IMR-90 (cell line): ENCODE results near the gene PPP1R9B.

ENCODE experiments used
- BHLHE40 ChIP-seq: fragments of 150-350 bp; IDR thresholded peaks from 2 replicates; pipeline ENCODE4 v1.6.1; 2016; ENCODE audit warnings: mild to moderate bottlenecking, low read depth, low read length
- CEBPB ChIP-seq: IDR thresholded peaks from 2 replicates; pipeline ENCODE4 v1.6.1; 2012; ENCODE audit warnings: low read depth, low read length, improper control_type of control experiment
- MAFK ChIP-seq: IDR thresholded peaks from 2 replicates; pipeline ENCODE4 v1.6.1; 2012; ENCODE audit warnings: low read depth, low read length, improper control_type of control experiment
- MXI1 ChIP-seq: IDR thresholded peaks from 2 replicates; pipeline ENCODE4 v1.6.1; 2012; ENCODE audit warnings: low read depth, mild to moderate bottlenecking, low read length, moderate library complexity, borderline replicate concordance
- POLR2A ChIP-seq: IDR thresholded peaks from 2 replicates; pipeline ENCODE4 v1.6.1; 2012; ENCODE audit warnings: mild to moderate bottlenecking, low read depth, low read length
- RAD21 ChIP-seq: IDR thresholded peaks from 2 replicates; pipeline ENCODE4 v1.6.1; 2012; ENCODE audit warnings: low read length, improper control_type of control experiment
- RCOR1 ChIP-seq: IDR thresholded peaks from 2 replicates; pipeline ENCODE4 v1.6.1; 2012; ENCODE audit warnings: mild to moderate bottlenecking, low read length, improper control_type of control experiment; ENCODE audit not compliant: insufficient replicate concordance
- SMC3 ChIP-seq: fragments of 150-350 bp; IDR thresholded peaks from 2 replicates; pipeline ENCODE4 v1.6.1; 2016; ENCODE audit warnings: low read depth, mild to moderate bottlenecking, antibody characterized with exemption, low read length, moderate library complexity
- TF ChIP-seq, protein P1 (sequence below): conservative IDR thresholded peaks from 2 replicates; pipeline ENCODE4 v1.5.1; 2012; ENCODE audit warnings: mild to moderate bottlenecking, low read depth, low read length, improper control_type of control experiment
- TF ChIP-seq, protein P2 (sequence below): fragments of 150-350 bp; IDR thresholded peaks from 2 replicates; pipeline ENCODE4 v1.6.1; 2016; ENCODE audit warnings: low read depth, mild to moderate bottlenecking, low read length, moderate library complexity, borderline replicate concordance

GRCh38 chr17:50110591-50111349 is 39.7 kb downstream of the PPP1R9B start:
- TF ChIP-seq POLR2A (no peak), CEBPB (no peak), RCOR1 (no peak), MAFK (no peak), MXI1 (no peak), BHLHE40 (peak; percentile 78), SMC3 (no peak), RAD21 (no peak)
- TF ChIP-seq, protein P1, sequence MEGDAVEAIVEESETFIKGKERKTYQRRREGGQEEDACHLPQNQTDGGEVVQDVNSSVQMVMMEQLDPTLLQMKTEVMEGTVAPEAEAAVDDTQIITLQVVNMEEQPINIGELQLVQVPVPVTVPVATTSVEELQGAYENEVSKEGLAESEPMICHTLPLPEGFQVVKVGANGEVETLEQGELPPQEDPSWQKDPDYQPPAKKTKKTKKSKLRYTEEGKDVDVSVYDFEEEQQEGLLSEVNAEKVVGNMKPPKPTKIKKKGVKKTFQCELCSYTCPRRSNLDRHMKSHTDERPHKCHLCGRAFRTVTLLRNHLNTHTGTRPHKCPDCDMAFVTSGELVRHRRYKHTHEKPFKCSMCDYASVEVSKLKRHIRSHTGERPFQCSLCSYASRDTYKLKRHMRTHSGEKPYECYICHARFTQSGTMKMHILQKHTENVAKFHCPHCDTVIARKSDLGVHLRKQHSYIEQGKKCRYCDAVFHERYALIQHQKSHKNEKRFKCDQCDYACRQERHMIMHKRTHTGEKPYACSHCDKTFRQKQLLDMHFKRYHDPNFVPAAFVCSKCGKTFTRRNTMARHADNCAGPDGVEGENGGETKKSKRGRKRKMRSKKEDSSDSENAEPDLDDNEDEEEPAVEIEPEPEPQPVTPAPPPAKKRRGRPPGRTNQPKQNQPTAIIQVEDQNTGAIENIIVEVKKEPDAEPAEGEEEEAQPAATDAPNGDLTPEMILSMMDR = no peak
- TF ChIP-seq, protein P2, sequence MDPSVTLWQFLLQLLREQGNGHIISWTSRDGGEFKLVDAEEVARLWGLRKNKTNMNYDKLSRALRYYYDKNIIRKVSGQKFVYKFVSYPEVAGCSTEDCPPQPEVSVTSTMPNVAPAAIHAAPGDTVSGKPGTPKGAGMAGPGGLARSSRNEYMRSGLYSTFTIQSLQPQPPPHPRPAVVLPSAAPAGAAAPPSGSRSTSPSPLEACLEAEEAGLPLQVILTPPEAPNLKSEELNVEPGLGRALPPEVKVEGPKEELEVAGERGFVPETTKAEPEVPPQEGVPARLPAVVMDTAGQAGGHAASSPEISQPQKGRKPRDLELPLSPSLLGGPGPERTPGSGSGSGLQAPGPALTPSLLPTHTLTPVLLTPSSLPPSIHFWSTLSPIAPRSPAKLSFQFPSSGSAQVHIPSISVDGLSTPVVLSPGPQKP = no peak
